GM18873 (cell line): ENCODE results near the gene ENTPD2.

Experiments used
- ATAC-seq: cut with Tn5 transposase; IDR thresholded peaks from one replicate; pipeline ENCODE4 v1.9.1; 2021; ENCODE audit warnings: mild to moderate bottlenecking, moderate library complexity, moderate number of reproducible peaks; ENCODE audit not compliant: unreplicated experiment, low FRiP score

ENTPD2 gene

DNA sequence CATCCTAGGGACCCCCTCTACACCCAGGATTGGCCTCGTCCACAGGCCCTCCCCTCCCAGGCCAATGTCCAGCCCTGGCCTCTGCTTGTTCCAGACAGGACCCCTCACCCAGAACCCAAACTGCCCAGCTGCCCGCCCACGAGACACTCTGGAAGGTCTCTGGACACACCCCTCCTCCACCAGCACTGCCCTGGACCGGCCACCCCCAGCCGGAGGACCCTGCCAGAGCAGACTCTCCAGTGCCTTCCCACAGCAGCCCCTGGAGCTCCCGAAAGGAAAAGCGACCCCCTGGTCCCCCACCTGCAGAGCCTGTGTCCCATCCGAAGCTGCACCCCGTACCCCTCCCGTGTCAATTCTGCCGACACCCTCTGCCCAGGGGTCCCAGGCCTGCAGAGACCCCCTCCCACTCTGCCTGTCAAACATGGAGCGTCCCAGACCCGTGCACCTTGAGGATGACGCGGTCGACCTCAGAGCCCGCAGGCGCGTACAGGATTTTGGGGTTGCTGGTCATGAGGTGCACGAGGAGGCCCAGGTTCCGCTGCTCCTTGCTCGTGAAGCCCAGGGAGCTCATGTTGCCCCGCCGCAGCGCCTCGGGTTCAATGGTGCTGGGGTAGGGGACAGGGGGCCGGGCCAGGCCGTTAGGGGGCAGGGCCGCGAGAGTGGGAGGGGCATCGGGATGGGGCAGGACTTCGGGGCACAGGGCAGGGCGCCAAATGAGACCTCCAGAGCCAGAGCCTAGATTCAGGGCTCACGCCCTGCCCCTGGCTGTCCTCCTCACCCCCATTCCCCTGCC is 33.8 kb downstream of the ENTPD2 start:
- no peak for ATAC-seq

DNA sequence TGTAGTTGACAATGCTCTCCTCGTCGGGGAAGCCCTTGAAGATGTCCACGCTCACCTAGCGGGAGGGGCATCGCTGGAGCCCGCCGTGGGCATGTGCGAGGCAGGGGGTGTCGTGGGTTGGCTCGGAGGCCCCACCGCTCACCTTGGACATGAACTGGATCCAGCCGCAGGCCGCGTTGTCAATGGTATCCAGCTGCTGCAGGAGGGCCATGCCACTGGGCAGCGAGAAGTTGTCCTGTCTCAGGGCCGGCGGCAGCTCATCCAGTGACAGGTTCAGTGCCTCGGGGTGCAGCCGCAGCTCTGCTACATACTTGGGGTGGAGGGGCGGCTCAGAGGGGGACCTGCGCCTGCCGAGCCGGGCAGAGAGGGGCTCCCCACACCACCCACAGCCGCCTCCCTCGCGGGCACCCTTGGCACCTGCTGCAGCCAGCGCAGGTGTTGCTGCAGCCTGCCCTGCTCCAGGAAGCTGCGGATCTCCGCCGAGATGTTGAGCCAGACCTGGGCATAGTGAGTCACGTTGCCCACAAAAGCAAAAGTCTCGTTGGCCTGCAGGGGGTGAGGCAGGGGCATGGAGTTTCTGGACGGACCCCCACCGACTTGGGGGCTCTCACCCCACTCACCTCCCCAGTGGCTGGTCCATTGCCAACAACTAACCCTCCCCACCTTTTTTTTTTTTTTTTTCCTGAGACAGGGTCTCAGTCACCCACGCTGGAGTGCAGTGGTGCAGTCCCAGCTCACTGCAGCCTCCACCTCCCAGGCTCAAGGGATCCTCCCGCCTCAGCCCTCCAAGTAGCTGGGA is 34.9 kb downstream of the ENTPD2 start:
- no peak for ATAC-seq

DNA sequence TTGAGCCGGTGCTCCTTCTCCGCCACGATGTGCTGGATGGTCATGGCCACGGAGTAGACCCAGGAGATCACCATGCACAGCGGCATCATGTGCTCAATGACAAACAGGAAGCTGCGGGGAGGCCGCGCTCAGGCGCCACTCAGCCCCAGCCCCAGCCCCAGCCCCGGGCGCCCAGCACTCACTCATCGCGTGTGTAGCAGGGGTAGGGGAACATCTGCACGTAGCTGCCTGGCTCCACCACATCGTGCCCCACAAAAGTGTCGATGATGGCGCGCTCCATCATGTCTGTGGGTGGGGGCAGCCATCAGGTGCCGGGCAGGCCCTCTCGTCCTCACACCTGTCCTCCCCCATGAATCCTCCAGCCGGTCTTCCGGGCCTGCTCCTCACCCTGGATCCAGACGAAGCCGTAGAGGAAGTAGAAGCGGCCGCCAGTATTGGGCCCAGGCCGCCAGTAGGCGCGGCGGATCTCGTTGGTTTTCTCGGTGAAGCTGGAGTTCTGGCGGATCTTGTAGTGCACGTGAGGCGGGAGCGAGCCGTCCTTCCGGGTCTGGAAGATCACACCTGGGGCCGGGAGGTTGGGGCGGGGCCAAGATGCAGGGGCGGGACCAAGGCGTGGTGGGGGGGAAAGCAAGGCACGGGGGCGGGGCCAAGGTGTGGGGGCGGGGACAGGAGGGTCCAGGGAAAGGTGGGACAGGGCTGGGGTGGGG is 35.9 kb downstream of the ENTPD2 start:
- no peak for ATAC-seq

DNA sequence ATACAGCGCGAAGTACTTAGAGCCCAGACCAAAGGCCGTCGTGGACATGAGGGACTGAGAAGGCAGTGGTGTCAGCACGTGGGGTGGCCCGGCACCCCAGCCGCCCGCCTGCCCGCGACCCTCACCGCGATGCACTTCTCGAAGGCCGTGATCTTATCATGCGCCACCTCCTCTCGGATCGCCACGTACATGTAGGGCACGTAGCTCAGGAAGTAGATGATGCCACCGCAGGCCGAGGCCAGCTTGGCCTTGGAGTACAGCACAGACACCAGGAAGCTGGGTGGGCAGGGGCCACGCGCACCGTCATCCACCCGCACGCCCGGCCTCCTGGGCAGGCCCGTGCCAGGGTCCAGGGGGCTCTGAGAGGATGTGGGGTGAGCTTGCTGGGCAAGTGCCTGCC is 36.8 kb downstream of the ENTPD2 start:
- no peak for ATAC-seq

DNA sequence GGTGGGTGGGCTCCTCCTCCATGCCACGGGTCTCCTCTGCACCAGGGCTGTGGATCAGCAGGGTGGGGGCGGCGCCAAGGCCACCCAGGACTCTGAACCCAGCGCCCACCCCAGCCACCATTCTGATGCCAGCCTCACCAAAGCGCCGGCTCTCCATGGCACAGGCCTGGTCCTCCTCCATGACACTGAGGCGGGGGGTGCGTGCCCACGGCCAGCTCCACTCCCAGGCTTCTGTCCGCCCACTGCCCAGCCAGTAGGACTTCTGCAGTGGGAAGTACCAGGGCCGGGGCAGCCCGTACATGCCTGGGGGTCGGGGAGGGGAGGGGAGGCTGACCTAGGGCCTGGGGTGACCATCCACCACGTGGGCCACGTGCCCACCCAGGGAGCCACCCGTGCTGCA is 37.4 kb downstream of the ENTPD2 start:
- no peak for ATAC-seq

DNA sequence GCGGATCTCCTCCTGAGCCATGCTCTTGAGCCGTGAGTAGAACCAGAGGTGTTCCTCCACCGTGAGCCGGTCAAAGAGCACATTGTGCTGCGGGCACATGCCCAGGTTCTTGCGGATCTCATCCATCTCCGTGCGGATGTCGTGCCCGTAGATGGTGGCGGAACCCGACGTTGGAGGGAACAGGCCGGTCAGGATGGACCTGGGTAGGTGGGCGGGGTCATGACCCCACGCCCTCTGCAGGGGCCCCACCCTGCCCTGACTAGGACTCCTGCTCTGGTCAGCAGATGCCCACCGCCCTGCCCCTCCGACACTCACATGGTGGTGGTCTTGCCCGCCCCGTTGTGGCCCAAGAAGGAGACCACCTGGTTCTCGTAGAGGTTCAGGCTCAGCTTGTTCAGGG is 37.9 kb downstream of the ENTPD2 start:
- ATAC-seq = no peak

DNA sequence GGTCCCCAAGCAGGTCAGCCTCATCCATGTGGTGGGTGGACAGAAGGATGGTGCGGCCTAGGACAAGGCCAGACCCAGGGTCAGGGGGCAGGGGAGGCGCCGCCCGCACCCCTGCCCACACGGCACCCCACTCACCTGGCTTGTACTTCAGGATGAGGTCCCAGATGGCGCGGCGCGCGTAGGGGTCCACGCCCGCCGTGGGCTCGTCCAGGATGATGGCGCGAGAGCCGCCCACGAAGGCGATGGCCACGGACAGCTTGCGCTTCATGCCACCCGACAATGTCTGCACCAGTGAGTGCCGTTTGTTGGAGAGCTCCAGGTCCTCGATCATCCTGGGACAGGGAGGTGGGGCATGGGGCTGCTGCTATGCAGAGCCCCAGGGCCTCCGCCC is 38.3 kb downstream of the ENTPD2 start:
- ATAC-seq = no peak

DNA sequence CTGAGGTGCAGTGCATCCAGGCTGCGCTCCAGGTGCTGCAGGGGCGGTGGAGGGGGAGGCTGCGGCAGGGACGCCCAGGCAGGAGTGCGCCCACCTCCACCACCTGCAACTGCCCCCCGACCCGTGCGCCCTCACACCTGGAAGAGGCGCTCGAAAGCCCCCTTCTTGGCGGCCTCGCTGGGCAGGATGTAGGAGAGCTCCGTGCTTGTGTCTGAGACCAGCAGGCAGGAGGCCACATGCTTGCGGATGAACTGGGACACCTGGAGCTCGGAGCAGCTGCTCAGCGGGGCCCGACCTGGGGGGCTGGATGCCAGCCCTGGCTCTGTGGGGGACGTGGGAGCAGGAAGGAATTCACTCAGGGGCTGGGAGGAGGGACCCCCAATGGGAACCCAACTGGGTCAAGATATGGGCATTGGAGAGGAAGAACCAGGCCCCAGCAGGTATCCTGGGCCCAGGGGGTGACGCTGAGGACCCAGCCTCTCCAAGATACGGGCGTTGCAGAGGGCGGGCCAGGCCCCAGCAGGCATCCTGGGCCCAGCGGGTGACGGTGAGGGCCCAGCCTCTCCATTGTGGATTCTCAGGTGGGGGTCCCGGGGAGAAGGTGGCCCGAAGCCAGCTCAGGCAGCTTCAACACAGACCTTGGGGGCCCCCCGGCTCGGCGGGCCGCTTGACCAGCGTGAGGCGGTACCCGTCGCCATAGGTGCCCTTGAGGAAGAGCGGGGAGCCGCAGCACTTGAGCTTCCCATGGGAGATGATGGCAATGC is 38.9 kb downstream of the ENTPD2 start:
- ATAC-seq = no peak

DNA sequence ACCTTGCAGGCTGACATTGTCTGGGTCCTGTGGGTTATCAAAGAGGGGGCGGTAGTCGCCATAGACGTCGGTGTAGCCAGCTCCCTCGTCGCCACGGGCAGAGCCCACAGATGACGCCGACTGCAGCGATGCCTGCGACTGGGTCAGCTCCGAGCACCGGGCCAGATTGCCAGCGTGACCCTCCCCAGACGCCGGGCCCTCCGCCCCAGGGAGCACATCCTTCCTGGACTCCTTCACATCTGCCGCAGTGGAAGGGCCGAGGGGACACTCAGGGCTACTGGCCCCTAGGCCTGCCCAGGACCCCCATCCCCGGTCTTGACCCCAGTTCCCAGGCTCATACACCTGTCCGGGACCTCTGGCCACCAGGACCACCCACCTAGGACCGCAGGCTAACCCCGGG is 39.7 kb downstream of the ENTPD2 start:
- ATAC-seq = no peak

DNA sequence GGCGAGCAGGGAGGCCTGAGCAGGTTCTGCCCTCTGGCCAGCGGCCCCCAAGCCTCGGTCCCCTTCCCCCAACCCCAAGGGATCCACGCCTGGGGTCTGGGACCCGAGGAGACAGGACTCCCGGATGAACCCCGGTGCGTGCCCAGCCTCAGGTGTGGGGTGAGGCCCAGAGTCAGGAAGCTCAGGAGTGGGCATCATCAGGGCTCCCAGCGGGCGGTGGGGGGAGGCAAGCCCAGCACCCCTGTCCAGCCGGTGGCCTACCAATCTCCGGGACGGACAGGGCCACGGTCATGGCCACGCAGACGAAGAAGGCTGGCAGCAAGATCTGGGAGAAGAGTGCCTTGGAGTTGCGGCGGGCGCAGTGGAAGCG is 40.3 kb downstream of the ENTPD2 start:
- no peak for ATAC-seq

DNA sequence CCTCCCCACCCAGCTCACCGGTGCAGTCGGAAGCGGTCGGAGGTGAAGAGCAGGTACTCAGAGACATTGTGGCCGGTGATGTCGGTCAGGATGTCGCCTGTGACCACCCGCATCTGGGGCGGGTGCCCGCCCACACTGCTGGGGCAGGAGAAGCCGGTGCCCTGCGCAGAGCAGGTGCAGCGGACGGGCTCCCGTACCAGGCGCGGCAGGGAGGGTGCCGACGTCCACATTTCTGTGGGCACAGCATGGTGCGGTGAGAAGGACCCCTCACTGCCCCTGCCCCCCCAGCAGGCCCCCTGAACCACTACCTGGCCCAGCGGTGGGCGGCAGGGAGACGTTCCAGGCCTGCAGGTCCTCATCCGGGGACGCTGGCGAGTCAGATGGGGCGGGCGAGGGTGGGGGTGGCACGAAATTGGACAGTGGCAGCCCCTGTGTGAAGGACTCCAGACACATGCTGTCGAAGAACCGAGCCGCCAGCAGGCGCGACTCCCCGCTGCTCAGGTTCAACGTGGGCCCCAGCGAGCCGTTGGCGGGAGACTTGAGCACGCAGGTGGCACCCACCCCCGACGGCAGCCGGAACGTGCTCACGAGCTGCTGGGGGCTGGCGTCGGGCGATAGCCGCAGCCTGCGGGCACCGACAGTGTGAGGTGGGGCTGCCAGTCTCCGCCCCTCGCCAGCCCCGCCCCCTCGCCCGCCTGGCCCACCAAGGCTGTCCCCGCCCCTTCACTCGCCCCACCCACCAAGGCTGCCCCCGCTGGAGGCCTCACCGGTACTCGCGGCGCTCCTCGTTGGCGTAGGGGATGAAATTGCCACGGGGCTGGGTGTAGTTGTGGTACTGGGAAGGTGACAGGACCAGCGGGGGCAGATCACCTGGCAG is 40.9 kb downstream of the ENTPD2 start:
- no peak for ATAC-seq

DNA sequence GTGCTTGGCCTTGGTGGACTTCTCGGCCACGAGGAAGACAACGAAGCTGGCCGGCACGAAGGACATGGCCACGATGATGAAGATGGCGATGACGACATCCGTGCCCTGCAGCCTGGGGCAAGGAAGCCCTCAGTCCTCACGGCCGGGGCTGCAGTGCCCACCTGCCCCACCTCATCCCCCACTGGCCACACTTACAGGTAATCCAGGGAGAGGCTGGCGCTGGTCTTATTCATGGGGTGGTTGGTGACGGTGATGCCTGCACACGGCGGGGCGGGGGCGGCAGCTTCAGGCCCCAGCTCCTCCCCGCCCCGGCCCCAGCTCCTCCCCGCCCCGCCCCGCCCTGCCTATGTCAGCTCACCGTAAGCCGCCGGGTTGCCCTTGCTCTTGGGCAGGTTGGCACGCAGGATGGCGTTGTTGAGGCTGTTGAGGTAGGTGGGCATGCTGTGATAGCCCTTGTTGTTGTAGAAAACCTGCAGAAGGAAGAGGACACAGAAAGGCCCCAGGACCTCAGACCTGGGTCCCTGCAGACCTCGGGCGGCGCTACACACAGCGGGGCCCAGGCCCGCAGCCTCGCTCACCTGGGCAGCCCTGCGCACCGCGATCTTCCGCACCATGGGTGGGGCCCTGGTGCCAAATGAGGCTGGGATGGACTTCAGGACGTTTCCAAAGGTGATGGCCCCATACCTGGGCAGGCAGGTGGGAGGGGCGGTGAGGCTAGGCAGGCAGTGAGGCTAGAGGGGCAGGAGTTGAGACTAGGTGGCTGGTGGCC is 41.8 kb downstream of the ENTPD2 start:
- ATAC-seq = no peak

DNA sequence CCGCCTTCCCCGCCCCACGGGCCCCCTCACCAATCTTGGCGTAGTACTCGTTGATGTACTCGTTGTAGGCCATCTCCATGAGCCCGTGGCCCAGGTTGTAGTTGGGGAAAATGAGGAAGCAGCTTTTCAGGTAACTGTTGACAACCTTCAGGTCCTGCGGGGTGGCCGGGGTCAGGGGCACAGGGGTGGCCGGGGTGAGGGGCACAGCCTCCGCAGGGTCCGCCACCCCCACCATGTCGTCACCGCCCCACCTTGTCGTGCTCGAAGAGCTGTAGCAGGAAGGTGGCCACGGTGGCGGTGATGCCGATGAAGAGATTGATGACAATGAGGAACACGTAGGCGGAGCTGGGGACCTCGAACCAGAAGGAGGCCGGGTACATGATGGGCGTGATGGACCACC is 42.7 kb downstream of the ENTPD2 start:
- no peak for ATAC-seq

DNA sequence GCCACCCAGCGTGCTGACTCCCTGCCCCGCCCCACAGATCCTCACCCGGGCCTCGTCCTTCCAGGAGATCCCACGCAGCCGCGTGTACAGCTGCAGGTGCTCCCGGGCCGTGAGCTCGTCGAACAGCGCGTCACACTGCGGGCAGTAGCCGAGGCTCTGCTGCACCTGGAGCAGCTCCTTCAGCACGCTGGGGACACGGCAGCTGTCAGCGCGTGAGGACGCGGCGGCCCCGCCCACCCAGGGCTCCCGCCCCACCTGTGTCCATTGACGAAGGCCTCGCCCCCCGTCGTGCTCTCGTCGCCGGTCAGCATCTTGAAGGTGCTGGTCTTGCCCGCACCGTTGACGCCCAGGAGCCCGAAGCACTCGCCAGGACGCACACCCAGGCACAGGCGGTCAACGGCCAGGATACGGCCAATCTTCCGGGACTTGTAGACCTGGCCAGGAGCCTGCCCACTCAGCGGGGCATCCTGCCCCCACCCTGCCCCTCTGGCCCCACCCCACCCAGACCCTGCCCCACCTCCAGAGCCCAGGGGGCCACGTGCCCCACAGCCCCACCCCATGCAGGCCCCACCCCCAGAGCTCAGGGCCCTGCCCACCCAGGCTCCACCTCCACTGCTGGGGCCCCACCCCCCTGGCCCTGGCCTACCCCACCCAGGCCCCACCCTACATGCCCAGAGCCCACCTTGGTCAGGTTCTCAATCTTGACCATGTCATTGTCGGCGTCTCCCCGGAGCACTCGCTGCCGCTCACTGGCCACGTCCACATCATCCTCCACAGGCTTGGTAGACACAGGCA is 43.7 kb downstream of the ENTPD2 start:
- no peak for ATAC-seq

DNA sequence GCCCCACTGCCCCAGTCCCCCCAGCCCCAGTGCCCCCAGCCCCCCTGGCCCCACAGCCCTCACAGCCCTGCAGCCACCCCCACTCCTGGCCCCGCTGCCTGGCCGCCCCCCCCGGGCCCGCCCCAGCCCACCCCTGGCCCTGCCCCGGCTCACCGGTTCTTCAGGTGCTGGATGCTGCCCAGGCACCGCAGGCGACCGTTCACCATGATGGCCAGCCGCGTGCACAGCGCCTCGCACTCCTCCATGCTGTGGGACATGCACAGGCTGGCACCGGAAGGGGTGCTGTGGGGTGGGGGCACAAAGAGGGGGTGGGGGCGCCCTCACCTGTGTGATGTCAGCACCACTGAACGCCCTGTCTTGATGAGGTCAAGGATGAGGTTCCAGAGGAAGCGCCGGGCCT is 44.6 kb downstream of the ENTPD2 start:
- no peak for ATAC-seq

DNA sequence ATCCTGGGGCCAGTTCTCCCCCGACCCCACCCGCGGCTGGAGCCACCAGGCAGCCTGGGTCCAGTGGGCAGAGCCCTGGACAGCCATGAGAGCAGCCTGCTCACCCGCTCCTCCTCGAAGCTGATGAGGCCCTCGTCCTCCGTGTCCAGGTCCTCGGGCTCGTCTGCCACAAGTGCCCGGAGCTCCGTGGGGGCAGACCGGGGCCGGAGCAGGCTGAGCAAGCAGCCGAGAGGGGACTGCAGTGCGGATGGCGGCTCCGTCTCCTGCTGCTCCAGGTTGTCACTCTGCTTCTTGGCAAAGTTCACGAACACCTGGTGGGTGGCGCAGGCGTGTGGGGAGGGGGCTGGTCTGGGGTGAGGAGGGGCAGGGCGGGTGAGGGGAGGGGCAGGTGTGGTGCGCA is 45.5 kb downstream of the ENTPD2 start:
- ATAC-seq = no peak

DNA sequence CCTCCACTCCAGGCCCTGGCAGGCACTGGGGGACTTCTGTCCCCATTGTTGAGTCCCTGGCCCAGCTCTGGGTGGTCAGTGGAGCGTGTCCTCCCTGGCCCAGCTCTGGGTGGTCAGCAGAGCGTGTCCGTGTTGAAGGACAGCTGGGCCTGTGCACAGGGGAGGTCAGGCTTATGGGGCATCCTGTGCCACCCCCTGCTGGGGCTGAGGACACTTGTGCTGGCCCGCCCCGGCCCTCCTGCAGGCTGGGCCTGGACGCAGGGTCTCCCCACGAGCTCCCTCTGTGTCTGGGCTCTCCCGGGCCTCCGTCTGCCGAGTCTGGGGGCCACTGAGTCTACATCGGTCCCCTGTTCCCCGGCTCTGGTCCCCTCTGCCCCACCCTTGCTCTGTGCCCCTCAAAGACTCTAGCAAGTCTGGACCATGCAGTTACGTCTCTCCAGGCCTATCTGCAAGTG is 46.0 kb downstream of the ENTPD2 start:
- ATAC-seq = no peak
